ENCODE data around the gene ZNRF3. TPM values are rescaled to one million over a fixed set of nuclear protein-coding genes. Genes with fewer than 3 reads are reported as not detected.
"Not testable (repeated sequence)": the region's sequence is repeated elsewhere in the genome, so short reads cannot be mapped to it uniquely, and the experiment has no call there.

The ZNRF3 gene
- total RNA-seq, 1 donor from 2014 or later, result 12.1 TPM

- no peak for DNase-seq (ENCODE audit: low spot score)
Observed at GRCh38 chr22:29030618-29031226, 147.3 kb downstream of the ZNRF3 start.

- DNase-seq (ENCODE audit: low spot score), result no peak
Observed at GRCh38 chr22:29031227-29032011, 148.0 kb downstream of the ZNRF3 start.

- DNase-seq (ENCODE audit: low spot score), result no peak
Observed at GRCh38 chr22:29032014-29032475, 148.7 kb downstream of the ZNRF3 start.

- DNase-seq (ENCODE audit: low spot score), result no peak
Observed at GRCh38 chr22:29032584-29032983, 149.2 kb downstream of the ZNRF3 start.

GRCh38 chr22:29037340-29037932 is 154.1 kb downstream of the ZNRF3 start:
- no peak for DNase-seq (ENCODE audit: low spot score)

GRCh38 chr22:29039148-29039547 is 155.8 kb downstream of the ZNRF3 start:
- no peak for DNase-seq (ENCODE audit: low spot score)

- DNase-seq (ENCODE audit: low spot score), result not testable (repeated sequence)
Observed at GRCh38 chr22:29039684-29040083, 156.3 kb downstream of the ZNRF3 start.

GRCh38 chr22:29040385-29041275 is 157.3 kb downstream of the ZNRF3 start:
- no peak for DNase-seq (ENCODE audit: low spot score)

- no peak for DNase-seq (ENCODE audit: low spot score)
Observed at GRCh38 chr22:29041408-29041807, 158.0 kb downstream of the ZNRF3 start.

GRCh38 chr22:29043906-29044575 is 160.7 kb downstream of the ZNRF3 start:
- no peak for DNase-seq (ENCODE audit: low spot score)

GRCh38 chr22:29044657-29045176 is 161.3 kb downstream of the ZNRF3 start:
- DNase-seq (ENCODE audit: low spot score), result no peak

GRCh38 chr22:29048822-29049654 is 165.7 kb downstream of the ZNRF3 start:
- no peak for DNase-seq (ENCODE audit: low spot score)

- no peak for DNase-seq (ENCODE audit: low spot score)
Observed at GRCh38 chr22:29049655-29050263, 166.4 kb downstream of the ZNRF3 start.

- DNase-seq (ENCODE audit: low spot score), result no peak
Observed at GRCh38 chr22:29050457-29050856, 167.1 kb downstream of the ZNRF3 start.

GRCh38 chr22:29053048-29053702 is 169.8 kb downstream of the ZNRF3 start:
- no peak for DNase-seq (ENCODE audit: low spot score)

GRCh38 chr22:29054251-29054767 is 170.9 kb downstream of the ZNRF3 start:
- no peak for DNase-seq (ENCODE audit: low spot score)

GRCh38 chr22:29055192-29055830 is 171.9 kb downstream of the ZNRF3 start:
- DNase-seq (ENCODE audit: low spot score), result no peak

GRCh38 chr22:29056472-29056871 is 173.1 kb downstream of the ZNRF3 start:
- no peak for DNase-seq (ENCODE audit: low spot score)

Data from mesenteric fat pad (tissue), 1 donor.